GM21515 (cell line): ENCODE data around the gene KLRG1.

Experiments
- ATAC-seq: cut with Tn5 transposase; IDR thresholded peaks from one replicate; pipeline ENCODE4 v1.9.1; 2021; ENCODE audit not compliant: unreplicated experiment

Gene KLRG1

DNA sequence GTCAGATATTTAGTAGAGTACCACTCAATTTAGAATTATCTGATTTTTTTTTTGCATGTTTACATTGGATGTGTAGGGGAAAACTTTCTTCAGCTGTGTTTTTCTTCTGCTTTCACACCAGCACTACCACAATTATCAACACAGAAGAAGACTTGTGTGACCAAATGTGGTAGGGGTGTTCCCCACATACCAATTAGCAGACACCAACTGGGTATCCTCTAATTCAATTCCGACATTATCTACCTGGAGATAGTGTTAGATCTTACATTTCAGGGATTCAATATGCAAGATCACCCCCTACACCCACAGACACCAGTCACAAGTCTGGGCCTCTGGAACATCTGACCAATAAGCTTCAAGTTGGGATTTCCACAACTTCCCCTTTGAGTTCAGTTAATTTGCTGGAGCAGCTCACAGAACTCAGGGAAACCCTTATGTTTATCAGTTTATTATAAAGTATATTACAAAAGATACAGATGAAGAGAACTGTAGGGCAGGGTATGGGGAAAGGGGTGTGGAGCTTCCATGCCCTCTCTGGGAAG lies 4.1 kb upstream of the KLRG1 start:
- no peak for ATAC-seq

DNA sequence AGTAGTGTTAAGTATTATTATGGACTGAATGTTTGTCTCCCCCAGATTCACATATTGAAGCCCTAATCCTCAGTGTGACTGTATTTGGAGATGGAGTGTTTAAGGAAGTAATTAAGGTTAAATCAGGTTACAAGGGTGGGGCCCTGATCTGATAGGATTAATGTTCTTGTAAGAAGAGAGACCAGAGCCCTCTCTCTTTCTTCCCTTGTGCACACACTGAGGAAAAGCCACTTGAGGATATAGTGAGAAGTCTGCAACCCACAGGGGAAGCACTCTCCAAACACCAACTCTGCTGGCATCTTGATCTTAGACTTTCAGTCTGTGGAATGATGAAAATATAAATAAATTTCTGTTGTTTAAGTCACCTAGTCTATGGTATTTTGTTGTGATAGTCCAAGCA lies 2.2 kb upstream of the KLRG1 start:
- ATAC-seq: no peak

GRCh38 chr12:8987685-8988084 lies 1.7 kb upstream of the KLRG1 start:
- no peak for ATAC-seq

DNA sequence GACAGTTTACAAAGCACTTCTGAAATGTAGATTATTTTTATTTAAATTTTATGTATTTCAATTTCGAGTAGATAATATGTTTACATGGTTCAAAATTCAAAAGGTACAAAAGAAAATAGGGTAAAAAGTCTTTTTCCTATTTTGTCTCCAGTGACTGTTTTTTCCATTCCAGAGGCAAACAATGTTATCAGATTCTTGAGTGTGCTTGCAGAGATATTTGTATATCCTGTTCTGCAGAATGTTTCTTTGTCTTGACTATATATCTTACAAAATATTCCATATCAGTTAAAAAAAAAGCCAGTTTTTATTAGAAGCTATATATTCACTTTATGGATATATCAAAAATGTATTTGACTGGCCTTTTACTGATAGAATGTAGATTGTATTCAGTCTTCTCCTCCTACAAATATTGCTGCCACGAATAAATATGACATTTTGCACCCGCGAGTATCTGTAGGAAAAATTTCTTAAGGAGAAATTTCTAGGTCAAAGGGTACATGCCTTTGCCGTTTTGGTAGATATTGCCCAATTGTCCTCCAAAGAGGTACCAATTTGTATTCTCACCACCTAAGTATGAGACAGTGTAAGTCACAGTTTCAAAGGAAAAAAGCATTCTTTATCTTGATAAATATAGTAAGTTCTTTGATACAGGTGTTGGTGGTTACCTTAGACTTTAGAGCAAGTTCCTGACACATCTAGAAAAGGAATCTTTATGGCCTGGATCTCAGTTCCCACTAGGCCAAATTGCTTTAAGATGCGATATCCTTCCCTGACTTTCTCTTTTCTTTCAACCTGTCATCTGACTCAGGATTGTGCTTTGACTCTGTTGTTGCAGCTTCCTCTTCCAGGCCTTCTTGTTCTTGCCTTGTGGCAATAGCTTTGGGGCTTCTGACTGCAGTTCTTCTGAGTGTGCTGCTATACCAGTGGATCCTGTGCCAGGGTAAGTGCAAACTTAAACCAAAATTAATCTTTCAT lies 2.3 kb downstream of the KLRG1 start:
- no peak for ATAC-seq

DNA sequence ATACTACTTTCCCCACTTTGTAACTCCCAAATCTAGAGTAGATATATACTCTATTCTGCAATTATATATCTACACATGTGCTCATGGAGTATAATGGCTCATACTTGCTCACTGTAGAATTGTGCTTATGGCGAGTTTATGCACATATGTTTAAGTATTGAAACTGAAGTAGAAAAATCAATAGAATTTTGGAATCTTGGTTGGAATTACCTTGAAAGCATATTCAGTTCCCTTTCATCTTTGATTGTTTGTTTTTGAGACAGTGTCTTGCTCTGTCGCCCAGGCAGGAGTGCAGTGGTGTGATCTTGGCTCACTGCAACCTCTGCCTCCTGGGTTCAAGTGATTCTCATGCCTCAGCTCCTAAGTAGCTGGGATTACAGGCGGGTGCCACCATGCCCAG lies 4.5 kb downstream of the KLRG1 start:
- no peak for ATAC-seq

DNA sequence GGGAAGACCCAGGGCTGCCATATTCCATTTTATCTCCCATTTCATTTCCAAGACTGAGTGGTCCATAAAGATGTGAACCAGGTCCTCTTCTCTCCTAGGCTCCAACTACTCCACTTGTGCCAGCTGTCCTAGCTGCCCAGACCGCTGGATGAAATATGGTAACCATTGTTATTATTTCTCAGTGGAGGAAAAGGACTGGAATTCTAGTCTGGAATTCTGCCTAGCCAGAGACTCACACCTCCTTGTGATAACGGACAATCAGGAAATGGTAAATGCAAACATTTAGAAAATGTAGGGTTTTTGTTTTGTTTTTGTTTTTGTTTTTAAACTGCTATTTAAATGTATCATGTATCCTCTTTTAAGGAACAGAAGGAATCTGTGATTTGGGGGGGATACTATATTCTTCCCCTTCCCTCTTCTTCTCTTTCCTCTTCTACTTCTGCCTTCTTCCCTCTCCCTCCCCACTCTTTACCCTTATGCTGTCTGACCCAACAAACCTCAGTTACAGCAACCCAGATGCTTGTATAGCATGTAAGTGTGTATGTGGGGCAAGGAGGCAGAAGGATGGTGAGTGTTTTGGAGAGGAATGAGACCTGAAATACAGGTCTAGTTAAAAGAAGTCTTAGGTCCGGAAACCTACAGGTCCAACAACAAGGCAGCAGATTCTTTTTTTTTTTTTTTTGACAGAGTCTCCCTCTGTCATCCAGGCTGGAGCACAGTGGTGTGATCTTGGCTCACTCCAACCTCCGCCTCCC lies 5.9 kb downstream of the KLRG1 start:
- no peak for ATAC-seq

DNA sequence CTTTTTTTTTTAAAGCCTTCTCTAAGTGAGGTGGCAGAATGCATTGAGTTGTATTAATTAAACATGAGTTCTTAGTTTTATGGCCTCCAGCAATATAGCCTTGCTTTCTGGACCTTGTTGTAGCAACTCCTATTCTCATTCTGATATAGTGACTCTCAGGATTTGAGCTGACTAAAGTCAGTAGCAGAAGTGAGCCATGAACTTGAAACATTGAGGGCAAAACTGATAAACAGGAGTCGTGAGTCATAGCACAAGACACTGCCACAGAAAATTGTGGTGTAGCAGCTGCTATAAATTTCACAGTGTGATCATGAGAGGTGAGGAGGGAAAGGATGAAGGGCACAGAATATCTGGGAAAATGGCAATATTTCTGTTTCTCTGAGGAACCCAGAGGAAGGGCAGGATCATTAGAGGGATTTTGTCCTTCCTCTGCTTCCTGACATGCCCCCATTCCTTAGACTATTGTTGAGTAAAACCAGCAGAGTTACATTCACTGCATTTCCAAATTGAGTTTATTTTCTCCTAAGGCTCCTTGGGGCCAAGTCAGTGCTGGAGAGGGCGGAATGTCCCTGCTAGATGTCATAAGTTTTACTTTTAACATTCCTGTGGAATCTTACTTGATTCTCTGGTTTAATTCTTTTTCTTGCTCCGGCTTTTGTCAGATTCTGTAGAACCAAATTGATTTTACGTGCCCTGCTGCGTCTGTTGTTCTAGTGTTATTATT lies 7.5 kb downstream of the KLRG1 start:
- peak; percentile 92 for ATAC-seq

GRCh38 chr12:9001233-9001632 lies 11.9 kb downstream of the KLRG1 start:
- ATAC-seq: no peak

GRCh38 chr12:9002335-9002734 lies 13.0 kb downstream of the KLRG1 start:
- ATAC-seq: no peak

GRCh38 chr12:9022592-9022991 lies 33.2 kb downstream of the KLRG1 start:
- ATAC-seq: no peak

- ATAC-seq: no peak
Observed at GRCh38 chr12:9024512-9024911, 35.2 kb downstream of the KLRG1 start.

DNA sequence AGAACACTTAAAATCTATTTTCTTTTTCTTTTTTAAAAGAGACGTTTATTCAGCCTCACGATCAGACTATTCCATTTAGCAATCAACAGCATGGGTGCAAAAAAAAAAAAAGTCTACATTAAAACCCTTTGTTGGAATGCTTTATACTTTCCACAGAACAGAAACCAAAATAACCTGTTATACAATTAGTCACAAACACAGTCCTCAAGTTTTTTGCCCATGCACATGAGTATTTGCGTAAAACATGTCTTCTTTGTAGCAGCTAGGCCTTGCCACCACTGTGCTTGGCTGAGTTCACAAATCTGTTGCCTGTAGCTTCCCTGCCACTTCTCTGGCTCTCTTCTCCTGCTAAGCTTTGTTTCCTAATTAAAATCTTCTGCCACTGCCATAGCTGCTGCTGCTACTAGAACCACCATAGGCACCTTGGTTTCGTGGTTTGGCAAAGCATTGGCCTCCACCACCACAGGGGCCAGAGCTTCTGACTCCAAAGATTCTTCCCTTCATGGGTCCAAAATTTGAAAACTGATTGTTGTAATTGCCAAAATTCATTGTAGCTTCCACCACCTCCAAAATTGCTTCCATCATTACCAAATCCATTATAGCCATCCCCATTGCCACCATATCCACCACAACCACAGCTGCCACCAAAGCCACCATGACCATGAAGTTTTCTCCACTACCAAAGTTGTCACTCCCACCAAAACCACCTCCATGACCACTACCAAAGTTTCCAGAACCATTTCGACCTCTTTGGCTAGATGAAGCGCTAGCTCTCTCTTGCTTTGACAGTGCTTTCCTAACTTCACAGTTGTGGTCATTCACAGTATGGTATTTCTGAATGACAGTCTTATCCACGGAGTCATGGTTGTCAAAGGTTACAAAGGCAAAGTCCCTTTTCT lies 38.1 kb downstream of the KLRG1 start:
- ATAC-seq: no peak

DNA sequence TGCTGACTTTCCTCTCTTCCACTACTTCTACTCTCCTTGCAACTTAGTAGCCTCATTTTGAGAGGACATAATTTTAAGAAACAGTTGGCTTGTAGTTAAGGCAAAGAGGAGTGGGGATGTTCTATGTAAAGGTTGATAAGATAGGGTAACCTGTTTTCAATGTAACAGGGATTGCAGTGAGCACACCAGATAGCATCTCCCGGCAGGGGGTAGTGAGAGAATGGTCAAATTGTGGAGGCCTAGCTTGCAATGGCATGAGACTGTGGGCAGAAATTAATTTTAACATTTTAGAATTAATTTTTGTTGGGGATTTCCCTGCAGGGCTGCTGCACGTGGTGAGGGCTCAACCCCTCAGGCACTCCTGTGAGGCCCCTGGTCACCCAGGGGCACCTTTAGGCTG lies 41.4 kb downstream of the KLRG1 start:
- ATAC-seq: no peak

- no peak for ATAC-seq
Observed at GRCh38 chr12:9032202-9032964, 43.0 kb downstream of the KLRG1 start.

DNA sequence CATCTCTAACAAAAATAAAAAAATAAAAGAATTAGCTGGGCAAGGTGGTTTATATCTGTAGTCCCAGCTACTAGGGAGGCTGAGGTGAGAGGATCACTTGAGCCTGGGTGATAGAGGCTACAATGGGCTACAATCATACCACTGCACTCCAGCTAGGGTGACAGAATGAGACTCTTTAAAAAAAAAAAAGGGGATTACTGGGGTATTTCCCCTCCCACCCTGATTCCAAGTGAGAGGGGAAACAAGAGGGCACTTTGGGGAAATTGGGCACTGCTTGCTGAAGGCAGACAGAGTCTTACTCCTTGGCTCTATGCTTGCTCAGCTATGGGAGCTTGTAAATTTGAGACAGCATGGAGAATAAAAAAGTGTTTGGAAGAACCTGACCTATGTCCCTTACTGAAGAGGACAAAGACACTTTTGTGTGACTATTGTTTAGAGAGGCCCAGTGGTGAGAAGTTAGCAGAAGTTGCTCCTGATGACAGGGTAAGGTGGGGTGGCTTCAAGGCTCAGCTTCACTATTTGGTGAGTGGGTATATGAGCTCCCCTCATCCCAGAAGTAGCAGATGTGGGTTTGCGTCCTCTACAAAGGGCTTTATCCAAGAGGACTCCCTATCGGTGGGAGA lies 44.0 kb downstream of the KLRG1 start:
- no peak for ATAC-seq

GRCh38 chr12:9034095-9034494 lies 44.7 kb downstream of the KLRG1 start:
- no peak for ATAC-seq

GRCh38 chr12:9036227-9036626 lies 46.9 kb downstream of the KLRG1 start:
- ATAC-seq: no peak

- no peak for ATAC-seq
Observed at GRCh38 chr12:9037431-9037830, 48.1 kb downstream of the KLRG1 start.

- ATAC-seq: peak; percentile 56
Observed at GRCh38 chr12:9039397-9039977, 50.1 kb downstream of the KLRG1 start.
